SK-N-SH (cell line): ENCODE data around the gene STPG1. TPM values are rescaled to one million over a fixed set of nuclear protein-coding genes. Genes with fewer than 3 reads are reported as not detected.

Experiments used
- CTCF ChIA-PET: fragments of 300-600, 350-600 bp; formaldehyde crosslinking; extraction: SDS; loops from one replicate; lab custom pipeline; 2021; lab: Yijun Ruan, JAX
- POLR2A ChIA-PET: fragments of 350-600 bp; sonication (Branson Sonifier 250); formaldehyde crosslinking; extraction: SDS; loops from one replicate; lab custom pipeline; 2020; ENCODE audit warnings: antibody characterized with exemption, inconsistent platforms; lab: Yijun Ruan, JAX
- DNase-seq: peaks from one replicate; pipeline ENCODE4 v3.0.0; 2012
- H2AFZ ChIP-seq: fragments of 200-600 bp; sonication (generic); 2 replicates; pipeline ENCODE4 v1.8.1; 2016; ENCODE audit warnings: antibody characterized with exemption, mild to moderate bottlenecking, low read depth
- H3F3A ChIP-seq: fragments of 200-600 bp; sonication (generic); replicated peaks from 2 replicates; pipeline ENCODE3; 2016; ENCODE audit warnings: antibody characterized with exemption, mild to moderate bottlenecking; ENCODE audit not compliant: insufficient read depth
- H3K27ac ChIP-seq, 2 experiments: fragments of 200-500 bp in 1 of 2; fragments of 200-600 bp in 1 of 2; sonication (Bioruptor generic) in 1 of 2; sonication (generic), shearing (Covaris generic) in 1 of 2; 2 replicates each; pipeline versions ENCODE4 v1.5.1 to v1.6.1; 2014 to 2016; ENCODE audit warnings: low read depth in 2 of 2, inconsistent platforms in 1 of 2, low read length in 1 of 2, mild to moderate bottlenecking in 1 of 2, mixed read lengths in 1 of 2
- H3K27me3 ChIP-seq: fragments of 200-600 bp; sonication (generic), shearing (Covaris generic); 2 replicates; pipeline ENCODE4 v1.6.1; 2016; ENCODE audit warnings: mixed run types; ENCODE audit not compliant: insufficient read depth
- H3K36me3 ChIP-seq, 2 experiments: fragments of 200-500 bp in 1 of 2; fragments of 200-600 bp in 1 of 2; sonication (Bioruptor generic) in 1 of 2; sonication (generic) in 1 of 2; replicated peaks in 1 of 2; 2 replicates each; pipeline versions ENCODE3 to v1.5.1; 2014 to 2016; ENCODE audit warnings: low read length in 1 of 2, mild to moderate bottlenecking in 1 of 2; ENCODE audit not compliant: insufficient read depth in 2 of 2, control insufficient read depth in 1 of 2
- H3K4me1 ChIP-seq, 2 experiments: fragments of 200-500 bp in 1 of 2; fragments of 200-600 bp in 1 of 2; sonication (Bioruptor generic) in 1 of 2; sonication (generic), shearing (Covaris generic) in 1 of 2; 2 replicates each; pipeline versions ENCODE4 v1.5.1 to v1.6.1; 2014 to 2016; ENCODE audit warnings: low read depth in 1 of 2, low read length in 1 of 2, mixed run types in 1 of 2; ENCODE audit not compliant: insufficient read depth in 2 of 2, control insufficient read depth in 1 of 2
- H3K4me2 ChIP-seq: fragments of 200-600 bp; sonication (generic), shearing (Covaris generic); 2 replicates; pipeline ENCODE4 v1.6.1; 2017; ENCODE audit warnings: mixed run types
- H3K4me3 ChIP-seq, 2 experiments: fragments of 200-500 bp in 1 of 2; fragments of 200-600 bp in 1 of 2; sonication (Bioruptor generic) in 1 of 2; sonication (generic), shearing (Covaris generic) in 1 of 2; 2 replicates each; pipeline versions ENCODE4 v1.5.1 to v1.8.1; 2014 to 2016; ENCODE audit warnings: low read depth in 2 of 2, inconsistent platforms in 1 of 2, low read length in 1 of 2, mild to moderate bottlenecking in 1 of 2, mixed read lengths in 1 of 2, moderate library complexity in 1 of 2
- H3K79me2 ChIP-seq: fragments of 200-600 bp; sonication (generic); 2 replicates; pipeline ENCODE4 v1.8.1; 2017; ENCODE audit warnings: mild to moderate bottlenecking; ENCODE audit not compliant: insufficient read depth
- H3K9ac ChIP-seq: fragments of 200-600 bp; sonication (generic); 2 replicates; pipeline ENCODE4 v1.6.1; 2017; ENCODE audit warnings: mixed run types
- H3K9me2 ChIP-seq: fragments of 200-600 bp; sonication (generic); 2 replicates; pipeline ENCODE4 v1.6.1; 2017; ENCODE audit warnings: mixed run types
- H3K9me3 ChIP-seq: fragments of 200-600 bp; sonication (generic); 2 replicates; pipeline ENCODE4 v1.6.1; 2017; ENCODE audit warnings: mixed run types, mild to moderate bottlenecking, moderate library complexity
- H4K20me1 ChIP-seq: fragments of 200-600 bp; sonication (generic); 2 replicates; pipeline ENCODE4 v1.6.1; 2017; ENCODE audit warnings: mild to moderate bottlenecking, mixed run types; ENCODE audit not compliant: insufficient read depth
- CHD2 ChIP-seq: fragments of 150-350 bp; IDR thresholded peaks from 2 replicates; pipeline ENCODE4 v1.6.1; 2018; ENCODE audit warnings: low read length; ENCODE audit not compliant: partially characterized antibody
- EP300 ChIP-seq, 2 experiments: IDR thresholded peaks; 2 replicates each; pipeline versions ENCODE4 v1.4.0 to v1.6.1; 2012; ENCODE audit warnings: borderline replicate concordance in 1 of 2, low read depth in 1 of 2, low read length in 1 of 2
- EZH2phosphoT487 ChIP-seq: fragments of 200-600 bp; sonication (generic); IDR thresholded peaks from 2 replicates; pipeline ENCODE4 v1.6.1; 2017; ENCODE audit warnings: low read depth, mixed run types, mild to moderate bottlenecking, antibody characterized with exemption, moderate library complexity, borderline replicate concordance
- FOSL2 ChIP-seq: IDR thresholded peaks from 2 replicates; pipeline ENCODE4 v1.4.0; 2012; ENCODE audit warnings: low read depth, mild to moderate bottlenecking, moderate library complexity, borderline replicate concordance
- FOXM1 ChIP-seq: IDR thresholded peaks from 2 replicates; pipeline ENCODE4 v1.4.0; 2012; ENCODE audit warnings: low read depth, mild to moderate bottlenecking
- MAX ChIP-seq: IDR thresholded peaks from 2 replicates; pipeline ENCODE4 v1.4.0; 2012; ENCODE audit warnings: low read depth
- MXI1 ChIP-seq: IDR thresholded peaks from 2 replicates; pipeline ENCODE4 v1.6.1; 2012; ENCODE audit warnings: mild to moderate bottlenecking, low read depth, low read length, improper control_type of control experiment
- PBX3 ChIP-seq: IDR thresholded peaks from 2 replicates; pipeline ENCODE4; 2012
- POLR2AphosphoS5 ChIP-seq: IDR thresholded peaks from 2 replicates; pipeline ENCODE4 v1.6.1; 2012; ENCODE audit warnings: low read depth, low read length
- RAD21 ChIP-seq: IDR thresholded peaks from 2 replicates; pipeline ENCODE4 v1.6.1; 2012; ENCODE audit warnings: mild to moderate bottlenecking, low read length
- RCOR1 ChIP-seq: fragments of 150-350 bp; IDR thresholded peaks from 2 replicates; pipeline ENCODE4 v1.6.1; 2017; ENCODE audit warnings: antibody characterized with exemption, low read length
- SIN3A ChIP-seq: IDR thresholded peaks from 2 replicates; pipeline ENCODE4 v1.6.1; 2012; ENCODE audit warnings: low read depth, mild to moderate bottlenecking, low read length, moderate library complexity, borderline replicate concordance
- SMC3 ChIP-seq: IDR thresholded peaks from 2 replicates; pipeline ENCODE4 v1.6.1; 2012; ENCODE audit warnings: low read depth, low read length, improper control_type of control experiment
- TAF1 ChIP-seq: IDR thresholded peaks from 2 replicates; pipeline ENCODE4 v1.6.1; 2012; ENCODE audit warnings: low read depth, mild to moderate bottlenecking, low read length, moderate library complexity, borderline replicate concordance
- TCF12 ChIP-seq: IDR thresholded peaks from 2 replicates; pipeline ENCODE4 v1.4.0; 2012
- TEAD4 ChIP-seq: IDR thresholded peaks from 2 replicates; pipeline ENCODE4 v1.4.0; 2012; ENCODE audit warnings: mild to moderate bottlenecking, borderline replicate concordance; ENCODE audit not compliant: insufficient read depth
- WGBS: methylation state at CpG from one replicate; pipeline ENCODE4 v1.1.6; 2017; ENCODE audit warnings: low lambda C conversion rate; 5-methylcytosine and 5-hydroxymethylcytosine counted together
- polyA plus RNA-seq, 3 experiments: library from polyadenylated mRNA; depleted of rRNA; stranded (reverse); fragments of >200 nt; gene quantifications; 2 replicates each; pipeline ENCODE4 v1.2.3, GENCODE V29; 2012
- TF ChIP-seq, protein P1 (sequence below): fragments of 200-600 bp; sonication (generic); IDR thresholded peaks from 2 replicates; pipeline ENCODE4 v1.6.1; 2017; ENCODE audit warnings: antibody characterized with exemption, mild to moderate bottlenecking, moderate library complexity
- TF ChIP-seq, protein P2 (sequence below): fragments of 150-350 bp; IDR thresholded peaks from 2 replicates; pipeline ENCODE4 v1.6.1; 2016; ENCODE audit warnings: mild to moderate bottlenecking, low read depth, low read length

The STPG1 gene
- polyA plus RNA-seq, 1 of the 3 experiments (the other 2 are of a cell fraction), result 8.7 TPM

GRCh38 chr1:24390924-24391782, 22.4 kb downstream of the STPG1 start:
- no peak overlapping the region; a peak in 1 of 4 replicates for H3K4me3 ChIP-seq
- WGBS, result 17% methylated on average over 12 of the region's 12 CpGs
- peak overlapping the region in 1 of 2 experiments; percentile 37; a peak in 1 of 4 replicates for H3K27ac ChIP-seq
- peak overlapping the region; percentile 11; the same call in 1 of the 2 replicates for H3K9ac ChIP-seq
- peaks cover 2 to 4% of the 10 kb centered on the region in 2 experiments for H3K36me3 ChIP-seq
- H3K9me2 ChIP-seq, result no peaks in the 10 kb centered on the region
- TF ChIP-seq MAX, result peak; percentile 35; the same call in 1 of the 2 replicates
- TF ChIP-seq, protein P1, sequence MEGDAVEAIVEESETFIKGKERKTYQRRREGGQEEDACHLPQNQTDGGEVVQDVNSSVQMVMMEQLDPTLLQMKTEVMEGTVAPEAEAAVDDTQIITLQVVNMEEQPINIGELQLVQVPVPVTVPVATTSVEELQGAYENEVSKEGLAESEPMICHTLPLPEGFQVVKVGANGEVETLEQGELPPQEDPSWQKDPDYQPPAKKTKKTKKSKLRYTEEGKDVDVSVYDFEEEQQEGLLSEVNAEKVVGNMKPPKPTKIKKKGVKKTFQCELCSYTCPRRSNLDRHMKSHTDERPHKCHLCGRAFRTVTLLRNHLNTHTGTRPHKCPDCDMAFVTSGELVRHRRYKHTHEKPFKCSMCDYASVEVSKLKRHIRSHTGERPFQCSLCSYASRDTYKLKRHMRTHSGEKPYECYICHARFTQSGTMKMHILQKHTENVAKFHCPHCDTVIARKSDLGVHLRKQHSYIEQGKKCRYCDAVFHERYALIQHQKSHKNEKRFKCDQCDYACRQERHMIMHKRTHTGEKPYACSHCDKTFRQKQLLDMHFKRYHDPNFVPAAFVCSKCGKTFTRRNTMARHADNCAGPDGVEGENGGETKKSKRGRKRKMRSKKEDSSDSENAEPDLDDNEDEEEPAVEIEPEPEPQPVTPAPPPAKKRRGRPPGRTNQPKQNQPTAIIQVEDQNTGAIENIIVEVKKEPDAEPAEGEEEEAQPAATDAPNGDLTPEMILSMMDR, result peak; percentile 98
- TF ChIP-seq RAD21, result peak; percentile 98
- TF ChIP-seq TAF1, result 0 out of 2 replicates have a peak, but pooled peaks have one; percentile 12
- TF ChIP-seq SMC3, result peak; percentile 97
- TF ChIP-seq TCF12, result no peak
- peak; percentile 35 for TF ChIP-seq CHD2
- TF ChIP-seq EP300 (IDR thresholded peaks at IDR 0.05; ENCODE audit: borderline replicate concordance in 1 of 2, low read depth in 1 of 2, low read length in 1 of 2), result no peak
- no peaks in the 10 kb centered on the region; the same call in 1 of the 2 replicates for H3K79me2 ChIP-seq
- H3K4me2 ChIP-seq, result no peak overlapping the region
- H3K27me3 ChIP-seq, result no peaks in the 10 kb centered on the region
- CTCF ChIA-PET, result interaction anchor here (0.6 to 6.7 kb wide), 102 partner anchors 8 to 1232 kb away, joined by 3 to 451 read pairs (median 5); partner anchors contain the start of genes IFNLR1, NIPAL3 and STPG1
- POLR2A ChIA-PET, result interaction anchor here (0.7 kb wide), 1 partner anchor 204 kb away, joined by 3 read pairs; the partner anchor contains the start of gene IFNLR1
- H3K4me1 ChIP-seq, result peaks cover 4 to 15% of the 10 kb centered on the region in 2 experiments; a peak in 3 of 4 replicates
- H3K9me3 ChIP-seq, result no peaks in the 10 kb centered on the region
- peak overlapping the region; percentile 58 for H2AFZ ChIP-seq
- peak; percentile 78 for DNase-seq
- H4K20me1 ChIP-seq, result no peaks in the 10 kb centered on the region
- H3F3A ChIP-seq, result peaks cover 15% of the 10 kb centered on the region

- WGBS, result 89% methylated on average over 4 of the region's 4 CpGs
- ChIA-PET CTCF (interaction anchor here (8.9 kb wide), 1 partner anchor 189 kb away, joined by 106 read pairs; no protein-coding TSS in a partner anchor), POLR2A (no interaction called here)
Observed at GRCh38 chr1:24389231-24389678, 24.3 kb downstream of the STPG1 start.

More at GRCh38 chr1:24389231-24389678, 24.3 kb downstream of the STPG1 start:
- Histone ChIP-seq H3K9me3 (no peaks in the 10 kb centered on the region), H3K9me2 (no peaks in the 10 kb centered on the region), H4K20me1 (no peaks in the 10 kb centered on the region), H3K27me3 (no peaks in the 10 kb centered on the region), H3K4me2 (no peak overlapping the region), H3K27ac (no peak overlapping the region), H3F3A (peaks cover 13% of the 10 kb centered on the region), H3K9ac (no peak overlapping the region), H3K4me1 (peaks cover 5 to 18% of the 10 kb centered on the region in 2 experiments; a peak in 2 of 4 replicates), H3K36me3 (peaks cover 2 to 4% of the 10 kb centered on the region in 2 experiments), H3K79me2 (no peaks in the 10 kb centered on the region; the same call in 1 of the 2 replicates), H2AFZ (no peak overlapping the region), H3K4me3 (no peak overlapping the region)
- DNase-seq, result no peak
- TF ChIP-seq, protein P2, sequence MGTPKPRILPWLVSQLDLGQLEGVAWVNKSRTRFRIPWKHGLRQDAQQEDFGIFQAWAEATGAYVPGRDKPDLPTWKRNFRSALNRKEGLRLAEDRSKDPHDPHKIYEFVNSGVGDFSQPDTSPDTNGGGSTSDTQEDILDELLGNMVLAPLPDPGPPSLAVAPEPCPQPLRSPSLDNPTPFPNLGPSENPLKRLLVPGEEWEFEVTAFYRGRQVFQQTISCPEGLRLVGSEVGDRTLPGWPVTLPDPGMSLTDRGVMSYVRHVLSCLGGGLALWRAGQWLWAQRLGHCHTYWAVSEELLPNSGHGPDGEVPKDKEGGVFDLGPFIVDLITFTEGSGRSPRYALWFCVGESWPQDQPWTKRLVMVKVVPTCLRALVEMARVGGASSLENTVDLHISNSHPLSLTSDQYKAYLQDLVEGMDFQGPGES, result no peak
- TF ChIP-seq RCOR1 (no peak), POLR2AphosphoS5 (no peak), TEAD4 (no peak), SIN3A (no peak), PBX3 (no peak), FOXM1 (no peak), RAD21 (no peak), CHD2 (no peak), FOSL2 (no peak), MXI1 (no peak), EZH2phosphoT487 (no peak)
- TF ChIP-seq, protein P1, result no peak
